ENCODE measurements around the gene GDF10. TPM values are rescaled to one million over a fixed set of nuclear protein-coding genes. Genes with fewer than 3 reads are reported as not detected.

GDF10 gene
- total and polyA plus RNA-seq, 2 of the 8 experiments (the other 6 are each of a cell fraction or from before 2014, with no cell fraction given), result 0.19 to 0.32 TPM

- no peaks in the 10 kb centered on the region for H3K9me3 ChIP-seq (ENCODE audit: insufficient read depth in 2 of 2, low read depth in 1 of 2, low read length in 1 of 2)
- no peak overlapping the region for H3K23ac ChIP-seq (ENCODE audit: insufficient read length)
- no peaks in the 10 kb centered on the region for H3K23me2 ChIP-seq (ENCODE audit: low read depth, low read length)
- no peak overlapping the region for H3K9ac ChIP-seq (replicated peaks in 1 of 4; ENCODE audit: extremely low read depth in 1 of 4, low read depth in 3 of 4, low read length in 3 of 4)
- no peak for FAIRE-seq
- no peaks in the 10 kb centered on the region for H3K79me1 ChIP-seq (ENCODE audit: low read depth, low read length)
- DNase-seq (ENCODE audit: low read depth in 1 of 2, low spot score in 2 of 2), result no peak
- no peak for TF ChIP-seq KDM4A (IDR thresholded peaks at IDR 0.05; ENCODE audit: low read depth, low read length, severe bottlenecking)
- TF ChIP-seq CTCF (IDR thresholded peaks at IDR 0.05; ENCODE audit: control extremely low read depth in 1 of 3, insufficient read depth in 1 of 3, low read depth in 1 of 3, low read length in 3 of 3), result no peak
- H2BK5ac ChIP-seq (ENCODE audit: low read depth, low read length), result no peak overlapping the region
- no peak overlapping the region for H2AK5ac ChIP-seq (ENCODE audit: low read depth, low read length)
- WGBS, 2 experiments (ENCODE audit: extremely low coverage in 1 of 2, insufficient coverage in 1 of 2, insufficient read length in 1 of 2, insufficient replicate concordance in 2 of 2, low coverage in 1 of 2, low lambda C conversion rate in 2 of 2, missing lambda C conversion rate in 1 of 2), result 95% methylated on average over 4 of the region's 4 CpGs; no CpG with 5 or more reads in 1 of the 2 experiments
- 0 out of 2 replicates have a peak overlapping the region, but pooled peaks have one; percentile 9 for H2BK12ac ChIP-seq (ENCODE audit: low read depth, low read length)
- no peak overlapping the region for H2BK15ac ChIP-seq (ENCODE audit: low read length)
- H3K4me2 ChIP-seq (ENCODE audit: insufficient read depth in 1 of 2, low read depth in 2 of 2, low read length in 2 of 2), result no peak overlapping the region
- no peak overlapping the region for H3K27ac ChIP-seq (ENCODE audit: low read depth, low read length)
- no peak overlapping the region for H2AFZ ChIP-seq (ENCODE audit: low read length)
- CTCF ChIA-PET (ENCODE audit: partially characterized antibody), result interaction anchor here (1.2 to 14.6 kb wide), 3 partner anchors 14 to 353 kb away, joined by 3 to 132 read pairs (median 5); no protein-coding TSS in a partner anchor
- no peaks in the 10 kb centered on the region for H4K20me1 ChIP-seq (replicated peaks in 1 of 2; ENCODE audit: control insufficient read depth in 1 of 2, insufficient read depth in 2 of 2, low read length in 2 of 2)
- H4K5ac ChIP-seq (ENCODE audit: insufficient read length, low read depth, low read length), result no peak overlapping the region
- H3K4me1 ChIP-seq (replicated peaks in 1 of 4; ENCODE audit: control insufficient read depth in 3 of 4, insufficient read depth in 4 of 4, low read length in 3 of 4), result peaks cover 0 to 2% (median under 1%) of the 10 kb centered on the region in 4 experiments; a peak in 3 of 7 replicates
- no peak overlapping the region for H3K18ac ChIP-seq (ENCODE audit: extremely low read depth, low read length)
- no peak overlapping the region for H2BK20ac ChIP-seq (ENCODE audit: low read length)
- no peak overlapping the region for H4K91ac ChIP-seq (replicated peaks; ENCODE audit: insufficient read length, low read length)
- no peaks in the 10 kb centered on the region for H3K36me3 ChIP-seq (ENCODE audit: control insufficient read depth in 2 of 4, insufficient read depth in 4 of 4, low read length in 3 of 4)
- no peak overlapping the region for H2BK120ac ChIP-seq (replicated peaks; ENCODE audit: low read depth, low read length)
- no peak overlapping the region for H3K56ac ChIP-seq (replicated peaks; ENCODE audit: insufficient read length, low read depth, low read length)
- no peak overlapping the region for H3K4me3 ChIP-seq (ENCODE audit: extremely low read depth in 1 of 4, insufficient read depth in 2 of 4, low read depth in 3 of 4, low read length in 4 of 4)
- H3K79me2 ChIP-seq (ENCODE audit: control insufficient read depth in 1 of 2, insufficient read depth in 2 of 2, low read length in 2 of 2), result no peaks in the 10 kb centered on the region
- H3K14ac ChIP-seq (ENCODE audit: insufficient read length), result no peak overlapping the region
- H3K4ac ChIP-seq (replicated peaks; ENCODE audit: insufficient read length, low read depth, low read length), result no peak overlapping the region
- H3K27me3 ChIP-seq (replicated peaks in 1 of 4; ENCODE audit: control insufficient read depth in 3 of 4, extremely low read depth in 1 of 4, insufficient read depth in 3 of 4, low read length in 3 of 4), result no peaks in the 10 kb centered on the region
- H4K8ac ChIP-seq (ENCODE audit: extremely low read depth, insufficient read depth, low read length), result no peak overlapping the region
- POLR2A ChIA-PET (ENCODE audit: partially characterized antibody), result no interaction called here
These were observed 47.3 kb downstream of the GDF10 start for GRCh38 chr10:47347303-47347675.
